CD4-positive, alpha-beta memory T cell (primary cell): Measurements from ENCODE around the gene LMNA. TPM values are rescaled to one million over a fixed set of nuclear protein-coding genes. Genes with fewer than 3 reads are reported as not detected.

Experiments used
- CTCF ChIA-PET: fragments of 350-600 bp; sonication (Branson Sonifier 250); formaldehyde crosslinking; loops from one replicate; lab custom pipeline; 2021; ENCODE audit warnings: inconsistent platforms; ENCODE audit not compliant: partially characterized antibody; lab: Charles Lee
- POLR2A ChIA-PET: fragments of 350-600 bp; sonication (Branson Sonifier 250); formaldehyde crosslinking; loops from one replicate; lab custom pipeline; 2021; ENCODE audit not compliant: partially characterized antibody; lab: Charles Lee
- DNase-seq, 5 donors: peaks; one replicate each; pipeline versions ENCODE4 v3.0.0 to v3.0.0-alpha.2; 2020 to 2022; ENCODE audit warnings: mixed read lengths in 1 of 5
- H3K27ac ChIP-seq: one replicate; pipeline ENCODE4 v1.7.0; 2013; ENCODE audit warnings: low read depth, low read length
- H3K27me3 ChIP-seq: 2 replicates; pipeline ENCODE4 v1.7.0; 2013; ENCODE audit warnings: mild to moderate bottlenecking, low read length, moderate library complexity; ENCODE audit not compliant: insufficient read depth
- H3K36me3 ChIP-seq: 2 replicates; pipeline ENCODE4 v1.7.0; 2013; ENCODE audit warnings: mild to moderate bottlenecking, low read length, moderate library complexity; ENCODE audit not compliant: insufficient read depth
- H3K4me1 ChIP-seq: 2 replicates; pipeline ENCODE4 v1.7.0; 2013; ENCODE audit warnings: mild to moderate bottlenecking, low read length, moderate library complexity; ENCODE audit not compliant: insufficient read depth
- H3K4me3 ChIP-seq, 2 donors: one replicate each; pipeline ENCODE4 v1.7.0; 2013; ENCODE audit warnings: low read length in 2 of 2, mild to moderate bottlenecking in 1 of 2
- H3K9me3 ChIP-seq, 2 donors: one replicate each; pipeline ENCODE4 v1.7.0; 2013; ENCODE audit warnings: low read length in 2 of 2, control low read depth in 1 of 2; ENCODE audit not compliant: control insufficient read depth in 1 of 2
- H3K27ac Mint-ChIP-seq, 7 donors: one replicate each; pipeline ENCODE4 v1.8.0; 2020 to 2021; ENCODE audit warnings: mixed read lengths in 7 of 7, mild to moderate bottlenecking in 6 of 7, inconsistent platforms in 3 of 7, moderate library complexity in 3 of 7
- H3K27me3 Mint-ChIP-seq, 2 donors: one replicate each; pipeline ENCODE4 v1.8.0; 2020 to 2021; ENCODE audit warnings: mixed read lengths in 2 of 2
- H3K36me3 Mint-ChIP-seq, 2 donors: one replicate each; pipeline ENCODE4 v1.8.0; 2020 to 2021; ENCODE audit warnings: mixed read lengths in 2 of 2, inconsistent platforms in 1 of 2, mild to moderate bottlenecking in 1 of 2
- H3K4me1 Mint-ChIP-seq, 4 donors: one replicate each; pipeline ENCODE4 v1.8.0; 2020 to 2021; ENCODE audit warnings: mixed read lengths in 4 of 4, mild to moderate bottlenecking in 1 of 4
- H3K4me3 Mint-ChIP-seq, 8 donors: one replicate each; pipeline ENCODE4 v1.8.0; 2020 to 2021; ENCODE audit warnings: mixed read lengths in 8 of 8, mild to moderate bottlenecking in 7 of 8, moderate library complexity in 6 of 8, inconsistent platforms in 3 of 8
- H3K9me3 Mint-ChIP-seq, 8 donors: one replicate each; pipeline ENCODE4 v1.8.0; 2020 to 2021; ENCODE audit warnings: mixed read lengths in 8 of 8, mild to moderate bottlenecking in 5 of 8, inconsistent platforms in 3 of 8, moderate library complexity in 1 of 8
- intact Hi-C: fragments of 100-400 bp; cut with micrococcal nuclease; formaldehyde crosslinking; loops from one replicate; pipeline ENCODE4 v1.15.1; 2023
- polyA plus RNA-seq, 2 donors: library from polyadenylated mRNA; unstranded; fragments of 300-500 nt; fragmentation: Illumina TruSeq; gene quantifications; one replicate each; pipeline ENCODE4 v1.2.3, GENCODE V29; 2021
- total RNA-seq, 2 experiments: library from RNA; stranded (reverse); gene quantifications; one replicate each; pipeline ENCODE4 v1.2.3, GENCODE V29; 2021

The LMNA gene
- total and polyA plus RNA-seq, 4 experiments from 2014 or later, result 19.1 to 47.1 (median 31.7) TPM

DNA sequence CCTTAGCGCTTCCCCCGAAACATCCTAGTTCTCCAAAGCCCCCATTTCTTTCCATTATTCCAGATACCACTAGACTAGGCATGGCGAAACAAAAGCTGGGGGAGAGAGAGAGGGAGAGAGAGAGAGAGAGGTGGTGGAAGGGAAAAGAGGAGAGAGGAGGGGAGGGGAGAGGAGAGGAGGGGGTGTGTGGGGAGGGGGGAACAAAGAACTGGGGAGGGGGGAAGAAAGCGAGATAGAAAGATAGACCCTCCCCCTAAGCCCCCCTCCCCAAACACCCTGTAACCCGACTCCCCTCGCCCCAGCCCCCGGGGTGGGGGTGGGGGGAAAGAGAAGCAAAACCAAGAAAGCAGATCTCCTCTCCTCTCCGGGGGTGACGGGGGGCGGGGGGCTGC lies 32.6 kb upstream of the LMNA start:
- Mint-ChIP-seq H3K9me3 (no peaks in the 10 kb centered on the region), H3K27ac (no peak overlapping the region), H3K4me1 (peaks cover 5 to 15% (median 9%) of the 10 kb centered on the region in 4 donors), H3K36me3 (no peaks in the 10 kb centered on the region), H3K4me3 (peak overlapping the region; percentile 64 to 86 (median 82)), H3K27me3 (peaks cover 10 to 20% of the 10 kb centered on the region in 2 donors)
- no peak for DNase-seq
- ChIA-PET POLR2A (interaction anchor here (0.7 kb wide), 1 partner anchor 131 kb away, joined by 3 read pairs; the partner anchor contains the start of gene PMF1), CTCF (interaction anchor here (3.0 kb wide), 1 partner anchor 144 kb away, joined by 8 read pairs; no protein-coding TSS in a partner anchor)
- H3K27me3 ChIP-seq, result peaks cover 10% of the 10 kb centered on the region
- H3K27ac ChIP-seq, result no peak overlapping the region
- H3K36me3 ChIP-seq, result no peaks in the 10 kb centered on the region
- H3K4me3 ChIP-seq, result peak overlapping the region; percentile 68 to 81
- peaks cover 19% of the 10 kb centered on the region for H3K4me1 ChIP-seq
- intact Hi-C loops, result loop anchor here (1.0 to 2.0 kb wide), 2 partner anchors 28 to 131 kb away; partner anchors contain the start of genes LAMTOR2 and PMF1
- H3K9me3 ChIP-seq, result no peaks in the 10 kb centered on the region

DNA sequence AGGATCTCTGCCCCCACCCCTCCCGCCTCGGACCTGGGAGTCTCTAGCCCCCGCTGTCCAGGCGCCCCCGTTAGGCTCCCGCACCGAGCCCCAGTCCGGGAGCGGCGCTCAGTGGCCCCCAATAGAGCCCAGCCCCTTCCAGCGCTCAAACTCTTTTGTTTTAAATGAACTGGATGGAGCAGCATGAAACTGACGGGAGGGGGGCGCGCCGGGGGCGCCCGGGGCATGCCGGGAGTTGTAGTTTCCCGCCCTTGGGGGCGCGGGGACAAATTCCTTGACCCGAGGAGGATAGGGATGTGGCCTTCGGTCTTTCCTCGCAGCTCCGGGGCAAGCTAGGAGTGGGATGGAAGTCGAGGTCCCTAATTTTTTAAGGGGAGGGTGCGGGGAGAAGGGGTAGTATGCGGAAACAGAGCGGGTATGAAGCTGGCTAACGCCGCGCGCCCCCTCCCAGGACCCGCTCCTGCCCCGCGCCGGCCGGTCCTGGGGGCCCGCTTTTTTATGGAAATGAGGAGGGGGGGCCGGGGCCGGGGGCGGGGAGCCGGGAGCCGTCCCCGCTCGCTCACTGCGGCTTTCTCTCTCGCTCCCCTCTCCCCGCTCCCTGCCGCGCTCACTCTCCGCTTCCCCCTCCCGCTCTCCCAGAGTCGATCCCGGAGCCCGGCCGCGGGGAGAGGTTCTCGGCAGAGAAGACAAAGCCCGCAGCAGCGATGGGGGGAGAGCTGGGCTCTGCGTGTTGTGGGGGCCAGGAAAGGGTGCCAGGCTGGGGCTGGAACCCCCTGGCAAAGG lies 32.0 kb upstream of the LMNA start, which contains the start of gene MEX3A:
Gene MEX3A, minus strand, starts transcription at position 157 of the 783 bp plus-strand sequence. CDS start 467 bp downstream, outside the sequence.
- ChIA-PET POLR2A (interaction anchor here (0.7 to 1.3 kb wide), 2 partner anchors 131 to 200 kb away, joined by 3 to 7 read pairs; partner anchors contain the start of genes PMF1 and SMG5), CTCF (interaction anchor here (0.6 to 3.0 kb wide), 3 partner anchors 47 to 145 kb away, joined by 3 to 16 read pairs (median 8); no protein-coding TSS in a partner anchor)
- peak within 1 kb of the TSS; percentile 68 to 81 for H3K4me3 ChIP-seq
- peaks cover 10 to 20% of the 10 kb centered on the region in 2 donors for H3K27me3 Mint-ChIP-seq
- peaks cover 5 to 15% (median 9%) of the 10 kb centered on the region in 4 donors for H3K4me1 Mint-ChIP-seq
- intact Hi-C loops, result loop anchor here (1.0 to 2.0 kb wide), 2 partner anchors 28 to 130 kb away; partner anchors contain the start of genes LAMTOR2 and PMF1
- no peaks in the 10 kb centered on the region for H3K9me3 ChIP-seq
- DNase-seq, result peak; percentile 51 to 61 (median 58)
- peaks cover 10% of the 10 kb centered on the region for H3K27me3 ChIP-seq
- H3K27ac ChIP-seq, result peak within 1 kb of the TSS; percentile 43
- peak within 1 kb of the TSS; percentile 83 to 88 (median 86) for H3K4me3 Mint-ChIP-seq
- no peaks in the 10 kb centered on the region for H3K36me3 Mint-ChIP-seq
- H3K27ac Mint-ChIP-seq, result peak within 1 kb of the TSS in 3 of 7 donors; percentile 72 to 86 (median 84)
- H3K36me3 ChIP-seq, result no peaks in the 10 kb centered on the region
- H3K9me3 Mint-ChIP-seq, result no peaks in the 10 kb centered on the region
- peaks cover 19% of the 10 kb centered on the region for H3K4me1 ChIP-seq

DNA sequence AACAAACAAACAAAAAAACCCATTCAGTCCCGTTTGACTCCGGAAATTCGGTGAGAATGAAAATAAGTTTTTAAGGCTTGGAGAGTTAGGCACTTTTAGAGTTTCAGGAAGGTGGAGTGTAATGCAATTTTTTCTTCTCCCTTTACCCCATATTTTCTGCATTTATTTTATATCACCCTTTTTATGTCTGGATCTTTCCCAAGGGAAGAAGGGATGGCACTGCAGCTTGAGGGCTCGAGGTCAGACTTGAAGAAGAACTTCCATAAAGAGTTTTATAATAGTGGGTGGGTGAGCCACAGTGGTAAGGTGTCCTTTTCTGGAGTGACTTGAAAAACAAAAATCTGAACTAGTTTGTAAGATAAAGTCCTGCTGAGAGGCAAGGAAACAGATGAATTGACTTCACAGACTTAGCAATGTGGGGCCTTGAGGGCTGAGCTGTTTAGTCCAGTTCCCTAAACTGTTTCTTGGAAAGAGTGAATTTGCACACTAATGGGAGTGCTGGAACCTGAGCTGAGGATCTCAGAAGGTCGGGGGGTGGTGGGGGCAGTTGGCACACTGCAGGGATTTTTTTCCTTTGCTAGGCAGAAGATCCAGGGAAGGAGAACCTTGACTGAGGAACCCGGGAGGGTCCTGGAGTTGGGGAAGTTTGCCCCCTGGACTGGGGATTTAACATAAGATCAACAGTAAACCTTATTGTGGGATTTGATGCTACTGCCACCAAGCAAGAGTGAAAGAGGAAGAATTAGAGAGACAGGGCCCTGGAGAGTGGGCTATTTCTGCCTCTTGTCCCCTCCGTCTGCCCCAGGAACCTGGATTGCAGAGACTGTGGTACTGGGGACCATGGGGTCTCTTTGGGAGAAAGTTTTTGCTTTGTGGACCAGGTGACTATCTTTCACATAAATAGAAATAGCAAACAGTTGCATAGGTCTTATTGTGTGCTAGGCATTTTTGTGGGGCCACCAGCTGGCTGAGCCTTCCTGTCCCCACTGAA lies 30.4 kb upstream of the LMNA start:
- peak overlapping the region in 1 of 7 donors; percentile 43 for H3K27ac Mint-ChIP-seq
- ChIA-PET POLR2A (interaction anchor here (1.3 kb wide), 1 partner anchor 199 kb away, joined by 7 read pairs; the partner anchor contains the start of gene SMG5), CTCF (interaction anchor here (0.5 to 3.0 kb wide), 5 partner anchors 12 to 1037 kb away, joined by 3 to 16 read pairs (median 4); no protein-coding TSS in a partner anchor)
- H3K36me3 Mint-ChIP-seq, result no peaks in the 10 kb centered on the region
- Histone ChIP-seq H3K9me3 (no peaks in the 10 kb centered on the region), H3K36me3 (no peaks in the 10 kb centered on the region), H3K4me1 (peaks cover 19% of the 10 kb centered on the region), H3K27ac (no peak overlapping the region), H3K4me3 (no peak overlapping the region), H3K27me3 (peaks cover 10% of the 10 kb centered on the region)
- H3K27me3 Mint-ChIP-seq, result peaks cover 10 to 18% of the 10 kb centered on the region in 2 donors
- peaks cover 5 to 12% (median 8%) of the 10 kb centered on the region in 4 donors for H3K4me1 Mint-ChIP-seq
- no peak for DNase-seq
- intact Hi-C loops, result loop anchor here (2.0 kb wide), 1 partner anchor 129 kb away; the partner anchor contains the start of gene PMF1
- H3K9me3 Mint-ChIP-seq, result no peaks in the 10 kb centered on the region
- peak overlapping the region; percentile 21 to 88 (median 80) for H3K4me3 Mint-ChIP-seq

DNA sequence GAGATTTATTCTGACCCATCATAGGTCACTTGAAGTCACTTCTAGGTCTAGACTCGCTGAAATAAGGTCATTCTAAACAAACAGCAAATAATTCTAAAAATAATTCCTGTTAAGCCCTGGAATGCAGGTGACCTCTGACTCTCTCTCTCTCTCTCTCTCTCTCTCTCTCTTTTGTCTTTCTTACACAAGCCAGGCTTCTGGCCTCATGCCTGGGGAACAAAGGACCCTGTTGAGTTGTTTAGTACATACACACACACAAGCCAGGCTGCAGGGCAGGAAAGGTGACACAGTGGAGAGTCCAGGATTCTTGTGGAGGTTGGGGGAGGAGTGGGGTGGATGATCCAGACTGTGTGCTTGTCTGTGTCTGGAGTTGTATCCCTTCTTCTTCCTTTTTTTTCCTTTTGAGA lies 28.3 kb upstream of the LMNA start:
- no peak overlapping the region for H3K27ac Mint-ChIP-seq
- H3K27me3 Mint-ChIP-seq, result peaks cover 14 to 16% of the 10 kb centered on the region in 2 donors
- Histone ChIP-seq H3K4me3 (no peak overlapping the region), H3K9me3 (no peaks in the 10 kb centered on the region), H3K36me3 (no peaks in the 10 kb centered on the region), H3K27ac (no peak overlapping the region), H3K4me1 (peaks cover 17% of the 10 kb centered on the region), H3K27me3 (peaks cover 10% of the 10 kb centered on the region)
- DNase-seq, result no peak
- peaks cover 11 to 22% (median 16%) of the 10 kb centered on the region in 4 donors for H3K4me1 Mint-ChIP-seq
- peak overlapping the region in 1 of 8 donors; percentile 64 for H3K4me3 Mint-ChIP-seq
- ChIA-PET CTCF (interaction anchor here (0.7 kb wide), 1 partner anchor 45 kb away, joined by 3 read pairs; no protein-coding TSS in a partner anchor), POLR2A (no interaction called here)
- intact Hi-C loops, result no loop called here
- no peaks in the 10 kb centered on the region for H3K36me3 Mint-ChIP-seq
- no peaks in the 10 kb centered on the region for H3K9me3 Mint-ChIP-seq

DNA sequence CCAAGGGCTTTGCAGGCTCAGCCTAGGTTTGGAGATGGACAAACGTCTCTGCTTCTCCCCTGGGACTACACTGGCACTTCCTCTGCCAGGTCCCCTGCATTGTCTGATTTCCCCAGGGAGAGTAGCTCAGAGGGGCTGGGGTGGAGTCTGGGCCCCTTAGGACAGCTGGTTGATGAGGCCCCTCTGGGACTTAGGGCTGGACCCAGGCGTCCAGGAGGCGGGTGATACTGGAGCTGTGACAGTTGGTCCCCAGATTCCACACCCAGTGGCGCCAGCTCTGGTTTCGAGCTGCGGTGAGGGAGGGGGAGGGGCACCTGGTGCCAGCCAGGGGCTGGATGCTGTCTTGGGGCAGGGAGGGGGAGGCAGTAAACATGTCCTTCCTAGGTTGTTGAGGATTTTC lies 24.8 kb upstream of the LMNA start:
- Mint-ChIP-seq H3K36me3 (no peaks in the 10 kb centered on the region), H3K27me3 (peaks cover 6 to 9% of the 10 kb centered on the region in 2 donors), H3K9me3 (no peaks in the 10 kb centered on the region), H3K4me3 (no peak overlapping the region), H3K27ac (no peak overlapping the region), H3K4me1 (peaks cover 6 to 14% (median 7%) of the 10 kb centered on the region in 4 donors)
- POLR2A ChIA-PET, result interaction anchor here (1.4 to 19.7 kb wide), 2 partner anchors 32 to 136 kb away, joined by 3 to 527 read pairs; partner anchors contain the start of gene LMNA
- intact Hi-C loops, result loop anchor here (1.0 to 10.0 kb wide), 4 partner anchors 41 to 415 kb away; partner anchors contain the start of gene MEF2D
- DNase-seq, result no peak
- Histone ChIP-seq H3K4me1 (no peaks in the 10 kb centered on the region), H3K9me3 (no peaks in the 10 kb centered on the region), H3K36me3 (no peaks in the 10 kb centered on the region), H3K4me3 (no peak overlapping the region), H3K27ac (no peak overlapping the region), H3K27me3 (no peaks in the 10 kb centered on the region)
- CTCF ChIA-PET, result interaction anchor here (1.1 to 18.7 kb wide), 12 partner anchors 10 to 135 kb away, joined by 3 to 716 read pairs (median 5); partner anchors contain the start of gene PMF1
